Mesodermal cell (in vitro differentiated cells): Measurements from ENCODE around the gene BICRA.

ENCODE experiments used
- H3K27ac ChIP-seq: 2 replicates; pipeline ENCODE4 v1.7.0; 2013; ENCODE audit warnings: mild to moderate bottlenecking, low read depth, low read length, moderate library complexity; ENCODE audit not compliant: severe bottlenecking
- H3K36me3 ChIP-seq: 2 replicates; pipeline ENCODE4 v1.7.1; 2013; ENCODE audit warnings: mild to moderate bottlenecking, low read length, moderate library complexity; ENCODE audit not compliant: control insufficient read depth, insufficient read depth
- H3K4me1 ChIP-seq: one replicate; pipeline ENCODE4 v1.7.1; 2013; ENCODE audit warnings: mild to moderate bottlenecking, low read length; ENCODE audit not compliant: insufficient read depth, control insufficient read depth, poor library complexity, severe bottlenecking
- H3K4me3 ChIP-seq: 2 replicates; pipeline ENCODE4 v1.7.0; 2013; ENCODE audit warnings: low read length, control low read depth, mild to moderate bottlenecking; ENCODE audit not compliant: insufficient read depth, poor library complexity, severe bottlenecking; ENCODE audit errors: extremely low read depth
- H3K9me3 ChIP-seq: 2 replicates; pipeline ENCODE4 v1.7.1; 2013; ENCODE audit warnings: mild to moderate bottlenecking, low read length, moderate library complexity; ENCODE audit not compliant: control insufficient read depth
- WGBS, 2 experiments: methylation state at CpG; one replicate each; pipeline ENCODE4 v1.1.5; 2013; ENCODE audit warnings: missing lambda C conversion rate in 2 of 2; ENCODE audit not compliant: insufficient coverage in 2 of 2; 5-methylcytosine and 5-hydroxymethylcytosine counted together

BICRA gene

GRCh38 chr19:47679922-47680857 is 71.3 kb downstream of the BICRA start:
- no peak overlapping the region for H3K4me3 ChIP-seq
- no peak overlapping the region for H3K27ac ChIP-seq
- 96 to 97% methylated on average over 76 to 90 of the region's 90 CpGs for WGBS, 2 experiments
- no peaks in the 10 kb centered on the region for H3K4me1 ChIP-seq
- peaks cover 84% of the 10 kb centered on the region for H3K36me3 ChIP-seq
- no peaks in the 10 kb centered on the region for H3K9me3 ChIP-seq

- Histone ChIP-seq H3K36me3 (peaks cover 85% of the 10 kb centered on the region), H3K27ac (no peak overlapping the region), H3K4me1 (no peaks in the 10 kb centered on the region), H3K9me3 (no peaks in the 10 kb centered on the region), H3K4me3 (no peak overlapping the region)
- WGBS, 2 experiments: 97 to 98% methylated on average over 6 to 25 of the region's 34 CpGs
Measured at GRCh38 chr19:47680858-47681332, 72.0 kb downstream of the BICRA start.

GRCh38 chr19:47681388-47681787 is 72.5 kb downstream of the BICRA start:
- H3K4me1 ChIP-seq: no peaks in the 10 kb centered on the region
- no peak overlapping the region for H3K27ac ChIP-seq
- no peaks in the 10 kb centered on the region for H3K9me3 ChIP-seq
- 86 to 96% methylated on average over 5 to 6 of the region's 6 CpGs for WGBS, 2 experiments
- no peak overlapping the region for H3K4me3 ChIP-seq
- H3K36me3 ChIP-seq: peaks cover 86% of the 10 kb centered on the region

- Histone ChIP-seq H3K36me3 (peaks cover 87% of the 10 kb centered on the region), H3K27ac (no peak overlapping the region), H3K9me3 (no peaks in the 10 kb centered on the region), H3K4me3 (no peak overlapping the region), H3K4me1 (no peaks in the 10 kb centered on the region)
- 91 to 96% methylated on average over 15 to 22 of the region's 23 CpGs for WGBS, 2 experiments
Measured at GRCh38 chr19:47681936-47682335, 73.0 kb downstream of the BICRA start.

- Histone ChIP-seq H3K36me3 (peaks cover 82% of the 10 kb centered on the region), H3K4me3 (no peak overlapping the region), H3K27ac (no peak overlapping the region), H3K9me3 (no peaks in the 10 kb centered on the region), H3K4me1 (no peaks in the 10 kb centered on the region)
- whole genome bisulfite sequencing, 2 experiments: 88 to 96% methylated on average over 3 to 5 of the region's 6 CpGs
Measured at GRCh38 chr19:47682939-47683338, 74.0 kb downstream of the BICRA start.

GRCh38 chr19:47686679-47687450 is 77.9 kb downstream of the BICRA start:
- 100% methylated on average over 1 to 2 of the region's 7 CpGs for WGBS, 2 experiments

GRCh38 chr19:47687906-47688305 is 79.0 kb downstream of the BICRA start:
- Histone ChIP-seq H3K36me3 (peaks cover 81% of the 10 kb centered on the region), H3K4me1 (no peaks in the 10 kb centered on the region), H3K27ac (no peak overlapping the region), H3K4me3 (no peak overlapping the region), H3K9me3 (no peaks in the 10 kb centered on the region)
- WGBS, 2 experiments: 76 to 84% methylated on average over 6 to 7 of the region's 7 CpGs

More at GRCh38 chr19:47686679-47687450, 77.9 kb downstream of the BICRA start:
- Histone ChIP-seq H3K4me3 (no peak overlapping the region), H3K36me3 (peaks cover 82% of the 10 kb centered on the region), H3K9me3 (no peaks in the 10 kb centered on the region), H3K27ac (no peak overlapping the region), H3K4me1 (no peaks in the 10 kb centered on the region)

- Histone ChIP-seq H3K4me3 (no peak overlapping the region), H3K4me1 (no peaks in the 10 kb centered on the region), H3K27ac (no peak overlapping the region), H3K36me3 (peaks cover 67% of the 10 kb centered on the region), H3K9me3 (no peaks in the 10 kb centered on the region)
- 97 to 100% methylated on average over 2 to 4 of the region's 5 CpGs for WGBS, 2 experiments
Measured at GRCh38 chr19:47691090-47691489, 82.2 kb downstream of the BICRA start.

GRCh38 chr19:47691782-47692181 is 82.8 kb downstream of the BICRA start:
- Histone ChIP-seq H3K4me3 (no peak overlapping the region), H3K9me3 (no peaks in the 10 kb centered on the region), H3K27ac (no peak overlapping the region), H3K36me3 (peaks cover 66% of the 10 kb centered on the region), H3K4me1 (no peaks in the 10 kb centered on the region)
- WGBS, 2 experiments: 100% methylated on average over 4 to 7 of the region's 7 CpGs

- H3K4me3 ChIP-seq: no peak overlapping the region
- H3K36me3 ChIP-seq: peaks cover 61% of the 10 kb centered on the region
- no peaks in the 10 kb centered on the region for H3K9me3 ChIP-seq
- 88 to 94% methylated on average over 9 to 17 of the region's 17 CpGs for WGBS, 2 experiments
- no peaks in the 10 kb centered on the region for H3K4me1 ChIP-seq
- H3K27ac ChIP-seq: no peak overlapping the region
Measured at GRCh38 chr19:47693489-47693888, 84.6 kb downstream of the BICRA start.
